Measurements from ENCODE around the gene KMT2C.

Gene KMT2C

GRCh38 chr7:152189061-152189460 is 246.7 kb downstream of the KMT2C start:
- DNase-seq: no peak

GRCh38 chr7:152185558-152185957 is 250.2 kb downstream of the KMT2C start:
- DNase-seq: no peak

- no peak for DNase-seq
These were observed 255.2 kb downstream of the KMT2C start for GRCh38 chr7:152180587-152180986.

GRCh38 chr7:152180048-152180447 is 255.8 kb downstream of the KMT2C start:
- DNase-seq: no peak

- DNase-seq: no peak
These were observed 257.3 kb downstream of the KMT2C start for GRCh38 chr7:152178405-152179058.

- DNase-seq: no peak
These were observed 258.0 kb downstream of the KMT2C start for GRCh38 chr7:152177681-152178404.

- DNase-seq: no peak
These were observed 259.0 kb downstream of the KMT2C start for GRCh38 chr7:152176797-152177196.

GRCh38 chr7:152173372-152174070 is 262.3 kb downstream of the KMT2C start:
- no peak for DNase-seq

GRCh38 chr7:152162287-152162686 is 273.5 kb downstream of the KMT2C start:
- DNase-seq: no peak

- no peak for DNase-seq
These were observed 274.6 kb downstream of the KMT2C start for GRCh38 chr7:152161171-152161570.

GRCh38 chr7:152158801-152159587 is 276.8 kb downstream of the KMT2C start:
- no peak for DNase-seq

- no peak for DNase-seq
These were observed 283.5 kb downstream of the KMT2C start for GRCh38 chr7:152152267-152152666.

GRCh38 chr7:152149363-152149762 is 286.4 kb downstream of the KMT2C start:
- no peak for DNase-seq

GRCh38 chr7:152148706-152149105 is 287.1 kb downstream of the KMT2C start:
- no peak for DNase-seq

- peak; percentile 27 for DNase-seq
These were observed 289.8 kb downstream of the KMT2C start for GRCh38 chr7:152145853-152146466.

GRCh38 chr7:152144557-152145245 is 291.1 kb downstream of the KMT2C start:
- DNase-seq: peak; percentile 21

- DNase-seq: no peak
These were observed 292.7 kb downstream of the KMT2C start for GRCh38 chr7:152142976-152143595.

GRCh38 chr7:152140560-152140959 is 295.2 kb downstream of the KMT2C start:
- DNase-seq: no peak

- no peak for DNase-seq
These were observed 295.7 kb downstream of the KMT2C start for GRCh38 chr7:152140067-152140466.

- no peak for DNase-seq
These were observed 298.3 kb downstream of the KMT2C start for GRCh38 chr7:152137476-152138025.

GRCh38 chr7:152136686-152137085 is 299.1 kb downstream of the KMT2C start:
- DNase-seq: no peak

Measured in stimulated activated CD4-positive, alpha-beta T cell treated with anti-CD3 and anti-CD28 coated beads, Interleukin-15, amount 100 ng/mL, for 24 hours (primary cell).